IMR-90 (cell line): ENCODE data around the gene TAF11. TPM values are rescaled to one million over a fixed set of nuclear protein-coding genes. Genes with fewer than 3 reads are reported as not detected.
A peak's percentile ranks its signal among the peaks of the same experiment; 100 is the strongest.

Experiments used
- ATAC-seq: fragments of 200-7000 bp; cut with Tn5 transposase; 2 replicates; pipeline ENCODE4 v1.9.1; 2020; ENCODE audit warnings: low read depth, mild to moderate bottlenecking, moderate library complexity
- BruUV-seq: library from RNA; stranded (reverse); fragments of 400-500 nt; replicated peaks from 2 replicates; lab custom pipeline; 2021; lab: Mats Ljungman, UMichigan
- CTCF ChIA-PET: fragments of 300-600 bp; formaldehyde crosslinking; extraction: SDS; loops from one replicate; lab custom pipeline; 2021; ENCODE audit warnings: antibody characterized with exemption; lab: Yijun Ruan, JAX
- POLR2A ChIA-PET: fragments of 300-600 bp; sonication (Branson Sonifier 250); formaldehyde crosslinking; loops from one replicate; lab custom pipeline; 2022; ENCODE audit warnings: antibody characterized with exemption; ENCODE audit not compliant: unreplicated experiment; lab: Charles Lee
- DNase-seq: peaks from one replicate; pipeline ENCODE4 v3.0.0; 2013
- H2AFZ ChIP-seq: replicated peaks from 2 replicates; pipeline ENCODE3; 2013; ENCODE audit warnings: low read length, mild to moderate bottlenecking; ENCODE audit not compliant: poor library complexity
- H2AK5ac ChIP-seq: 2 replicates; pipeline ENCODE4 v1.6.1; 2013; ENCODE audit warnings: low read depth, low read length, inconsistent platforms
- H2AK9ac ChIP-seq: replicated peaks from 2 replicates; pipeline ENCODE3; 2013; ENCODE audit warnings: mild to moderate bottlenecking, low read depth, low read length, moderate library complexity; ENCODE audit not compliant: poor library complexity
- H2BK120ac ChIP-seq: 2 replicates; pipeline ENCODE4 v1.6.1; 2013; ENCODE audit warnings: low read depth, low read length, inconsistent platforms
- H2BK15ac ChIP-seq: 3 replicates; pipeline ENCODE4 v1.6.1; 2013; ENCODE audit warnings: low read depth, low read length, inconsistent platforms
- H2BK20ac ChIP-seq: 2 replicates; pipeline ENCODE4 v1.6.1; 2013; ENCODE audit warnings: low read depth, mild to moderate bottlenecking, inconsistent platforms, low read length, moderate library complexity
- H2BK5ac ChIP-seq: 2 replicates; pipeline ENCODE4 v1.6.1; 2013; ENCODE audit warnings: mild to moderate bottlenecking, low read depth, low read length, inconsistent platforms; ENCODE audit not compliant: poor library complexity, severe bottlenecking
- H3K14ac ChIP-seq: replicated peaks from 2 replicates; pipeline ENCODE4 v1.6.1; 2013; ENCODE audit warnings: low read depth, low read length, inconsistent platforms
- H3K18ac ChIP-seq: 2 replicates; pipeline ENCODE4 v1.6.1; 2013; ENCODE audit warnings: low read depth, low read length, control low read depth
- H3K23ac ChIP-seq: 2 replicates; pipeline ENCODE4 v1.6.1; 2013; ENCODE audit warnings: low read depth, low read length, inconsistent platforms
- H3K27ac ChIP-seq: 2 replicates; pipeline ENCODE4 v1.5.1; 2013; ENCODE audit warnings: mild to moderate bottlenecking, control low read depth, low read length; ENCODE audit not compliant: insufficient read depth
- H3K27me3 ChIP-seq: 2 replicates; pipeline ENCODE4 v1.6.1; 2013; ENCODE audit warnings: low read length; ENCODE audit not compliant: control insufficient read depth, insufficient read depth
- H3K36me3 ChIP-seq: 2 replicates; pipeline ENCODE4 v1.6.1; 2013; ENCODE audit warnings: low read length, mixed read lengths; ENCODE audit not compliant: control insufficient read depth, insufficient read depth
- H3K4ac ChIP-seq: 2 replicates; pipeline ENCODE4 v1.6.1; 2013; ENCODE audit warnings: low read depth, low read length, inconsistent platforms
- H3K4me1 ChIP-seq: 2 replicates; pipeline ENCODE4 v1.6.1; 2013; ENCODE audit warnings: low read length, mixed read lengths; ENCODE audit not compliant: control insufficient read depth, insufficient read depth
- H3K4me2 ChIP-seq: 2 replicates; pipeline ENCODE4 v1.6.1; 2013; ENCODE audit warnings: low read depth, mild to moderate bottlenecking, control low read depth, low read length, moderate library complexity
- H3K4me3 ChIP-seq: 2 replicates; pipeline ENCODE4 v1.5.1; 2013; ENCODE audit warnings: low read depth, mild to moderate bottlenecking, control low read depth, low read length, moderate library complexity; ENCODE audit not compliant: insufficient read depth
- H3K56ac ChIP-seq: 2 replicates; pipeline ENCODE4 v1.6.1; 2013; ENCODE audit warnings: low read length, inconsistent platforms; ENCODE audit not compliant: insufficient read depth; ENCODE audit errors: extremely low read depth
- H3K79me1 ChIP-seq, 2 experiments: 2 replicates each; pipeline ENCODE4 v1.6.1; 2013; ENCODE audit warnings: low read length in 2 of 2, inconsistent platforms in 1 of 2, low read depth in 1 of 2
- H3K9ac ChIP-seq: 2 replicates; pipeline ENCODE4 v1.6.1; 2013; ENCODE audit warnings: low read depth, low read length, control low read depth
- H3K9me1 ChIP-seq: 2 replicates; pipeline ENCODE4 v1.6.1; 2013; ENCODE audit warnings: low read length, inconsistent platforms; ENCODE audit not compliant: insufficient read depth
- H3K9me3 ChIP-seq: 2 replicates; pipeline ENCODE4 v1.6.1; 2013; ENCODE audit warnings: low read length; ENCODE audit not compliant: control insufficient read depth, insufficient read depth
- H4K20me1 ChIP-seq: 2 replicates; pipeline ENCODE4 v1.6.1; 2013; ENCODE audit warnings: low read length, inconsistent platforms; ENCODE audit not compliant: insufficient read depth
- H4K5ac ChIP-seq: 2 replicates; pipeline ENCODE4 v1.6.1; 2013; ENCODE audit warnings: mild to moderate bottlenecking, low read depth, low read length, control low read depth
- H4K8ac ChIP-seq, 2 experiments: 2 replicates each; pipeline ENCODE4 v1.6.1; 2013; ENCODE audit warnings: low read depth in 2 of 2, low read length in 2 of 2, control low read depth in 1 of 2, inconsistent platforms in 1 of 2
- H4K91ac ChIP-seq: 2 replicates; pipeline ENCODE4 v1.6.1; 2013; ENCODE audit warnings: low read depth, low read length, inconsistent platforms; ENCODE audit not compliant: insufficient read depth
- CEBPB ChIP-seq: IDR thresholded peaks from 2 replicates; pipeline ENCODE4 v1.6.1; 2012; ENCODE audit warnings: low read depth, low read length, improper control_type of control experiment
- NFE2L2 ChIP-seq: fragments of 150-350 bp; IDR thresholded peaks from 2 replicates; pipeline ENCODE4 v1.6.1; 2016; ENCODE audit warnings: low read depth, mild to moderate bottlenecking, low read length
- WGBS, 2 experiments: methylation state at CpG; one replicate each; pipeline versions ENCODE4 v1.1.5 to v1.1.7; 2013; ENCODE audit warnings: missing lambda C conversion rate in 2 of 2; ENCODE audit not compliant: insufficient read length in 1 of 2; ENCODE audit errors: extremely low coverage in 2 of 2; 5-methylcytosine and 5-hydroxymethylcytosine counted together
- dilution Hi-C: fragments of 300-500 bp; cut with HindIII; formaldehyde crosslinking; loops from one replicate; pipeline ENCODE4 v1.14.3; 2018; ENCODE audit warnings: low sequenced_read_pairs; ENCODE audit not compliant: unreplicated experiment
- in situ Hi-C: fragments of 300-500 bp; cut with MboI; formaldehyde crosslinking; loops from 3 replicates; pipeline ENCODE4 v1.14.3; 2019; ENCODE audit warnings: low sequenced_read_pairs, inconsistent platforms, mixed read lengths
- intact Hi-C: fragments of 100-400 bp; cut with micrococcal nuclease; formaldehyde crosslinking; loops from 2 replicates; pipeline ENCODE4 v1.10.0; 2022
- polyA plus RNA-seq, 3 experiments: library from polyadenylated mRNA; depleted of rRNA; stranded (reverse); fragments of >200 nt; gene quantifications; 2 replicates each; pipeline ENCODE4 v1.2.3, GENCODE V29; 2012; ENCODE audit warnings: low replicate concordance in 1 of 3
- total RNA-seq: library from RNA; depleted of rRNA; stranded (reverse); fragments of >200 nt; gene quantifications from 2 replicates; pipeline ENCODE4 v1.2.3, GENCODE V29; 2012

TAF11 gene
- total and polyA plus RNA-seq, 2 of the 4 experiments (the other 2 are of a cell fraction), result 12.7 to 23.3 TPM

GRCh38 chr6:34865107-34865506 lies 22.7 kb downstream of the TAF11 start:
- H3K56ac ChIP-seq, result no peak overlapping the region
- in situ Hi-C loops, result no loop called here
- WGBS, 2 experiments, result 100% methylated on average over 1 of the region's 3 CpGs; no CpG with 5 or more reads in 1 of the 2 experiments
- ChIA-PET CTCF (no interaction called here), POLR2A (no interaction called here)
- no peak overlapping the region for H4K8ac ChIP-seq
- H4K20me1 ChIP-seq, result no peaks in the 10 kb centered on the region
- peaks cover 6% of the 10 kb centered on the region for H3K36me3 ChIP-seq
- no peak overlapping the region for H2AK9ac ChIP-seq
- no peak overlapping the region for H3K4ac ChIP-seq
- no peak overlapping the region for H2AK5ac ChIP-seq
- ATAC-seq (no peak), DNase-seq (peak; percentile 20)
- dilution Hi-C loops, result no loop called here
- H3K9ac ChIP-seq, result no peak overlapping the region
- H2BK120ac ChIP-seq, result no peak overlapping the region
- no peak overlapping the region for H3K27ac ChIP-seq
- H4K91ac ChIP-seq, result no peak overlapping the region
- no peak overlapping the region for H3K4me2 ChIP-seq
- H2AFZ ChIP-seq, result no peak overlapping the region
- H3K79me1 ChIP-seq, result no peaks in the 10 kb centered on the region
- no peak overlapping the region for H3K14ac ChIP-seq
- intact Hi-C loops, result no loop called here
- no peaks in the 10 kb centered on the region for H3K4me1 ChIP-seq
- no peak overlapping the region for H3K18ac ChIP-seq
- H2BK5ac ChIP-seq, result no peak overlapping the region
- no peak overlapping the region for H3K4me3 ChIP-seq
- H3K23ac ChIP-seq, result no peak overlapping the region
- H3K9me3 ChIP-seq, result no peaks in the 10 kb centered on the region
- H4K5ac ChIP-seq, result no peak overlapping the region
- no peak overlapping the region for H2BK15ac ChIP-seq
- no peaks in the 10 kb centered on the region for H3K9me1 ChIP-seq
- H2BK20ac ChIP-seq, result no peak overlapping the region
- BruUV-seq, result no TSS peak
- no peak for TF ChIP-seq NFE2L2
- TF ChIP-seq CEBPB, result no peak
- H3K27me3 ChIP-seq, result no peaks in the 10 kb centered on the region
